Mononuclear cell (primary cell): ENCODE data around the gene BRD2. TPM values are rescaled to one million over a fixed set of nuclear protein-coding genes. Genes with fewer than 3 reads are reported as not detected.

ENCODE experiments used
- H3K27me3 ChIP-seq: 2 replicates; pipeline ENCODE4 v1.6.0; 2011; ENCODE audit warnings: low read length, control low read depth; ENCODE audit not compliant: insufficient read depth
- H3K4me1 ChIP-seq: 2 replicates; pipeline ENCODE4 v1.5.1; 2011; ENCODE audit warnings: mild to moderate bottlenecking, low read length, control low read depth; ENCODE audit not compliant: insufficient read depth
- H3K4me3 ChIP-seq: 2 replicates; pipeline ENCODE4 v1.5.1; 2011; ENCODE audit warnings: mild to moderate bottlenecking, low read length, moderate library complexity
- H3K9me3 ChIP-seq: 2 replicates; pipeline ENCODE4 v1.5.1; 2011; ENCODE audit warnings: low read depth, mild to moderate bottlenecking, control low read depth, low read length
- total RNA-seq: library from RNA; depleted of rRNA; stranded (reverse); fragments of >200 nt; gene quantifications from one replicate; pipeline ENCODE4 v1.2.3, GENCODE V29; 2012

BRD2 gene
- total RNA-seq, 1 donor = 193 TPM

GRCh38 chr6:32960563-32960962 is 7.8 kb upstream of the BRD2 start:
- peaks cover 27% of the 10 kb centered on the region for H3K4me1 ChIP-seq
- H3K27me3 ChIP-seq = no peaks in the 10 kb centered on the region
- no peaks in the 10 kb centered on the region for H3K9me3 ChIP-seq
- no peak overlapping the region for H3K4me3 ChIP-seq

DNA sequence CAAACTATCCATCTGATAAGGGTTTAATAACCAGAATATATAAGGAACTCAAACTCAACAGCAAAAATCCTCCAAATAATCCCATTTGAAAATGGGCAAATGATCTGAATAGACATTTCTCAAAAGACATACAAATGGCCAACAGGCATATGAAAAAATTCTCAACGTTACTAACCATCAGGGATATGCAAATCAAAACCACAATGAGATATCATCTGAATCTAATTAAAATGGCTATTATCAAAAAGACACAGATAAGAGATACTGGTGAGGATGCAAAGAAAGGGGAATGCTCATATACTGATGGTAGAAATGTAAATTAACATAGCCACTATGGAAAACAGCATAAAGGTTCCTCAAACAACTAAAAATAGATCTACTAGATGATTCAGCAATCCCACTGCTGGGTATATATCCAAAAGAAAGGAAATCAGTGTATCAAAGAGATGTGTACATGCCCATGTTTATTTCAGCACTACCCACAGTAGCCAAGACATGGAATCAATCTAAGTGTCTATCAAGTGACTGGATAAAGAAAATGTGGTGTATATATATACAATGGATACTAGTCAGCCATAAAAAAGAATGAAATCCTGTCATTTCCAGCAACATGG is 6.1 kb upstream of the BRD2 start:
- no peak overlapping the region for H3K4me3 ChIP-seq
- no peaks in the 10 kb centered on the region for H3K9me3 ChIP-seq
- H3K27me3 ChIP-seq = no peaks in the 10 kb centered on the region
- H3K4me1 ChIP-seq = peaks cover 38% of the 10 kb centered on the region

GRCh38 chr6:32963866-32964265 is 4.5 kb upstream of the BRD2 start:
- Histone ChIP-seq H3K27me3 (no peaks in the 10 kb centered on the region), H3K4me3 (no peak overlapping the region), H3K9me3 (no peaks in the 10 kb centered on the region), H3K4me1 (peaks cover 43% of the 10 kb centered on the region)

DNA sequence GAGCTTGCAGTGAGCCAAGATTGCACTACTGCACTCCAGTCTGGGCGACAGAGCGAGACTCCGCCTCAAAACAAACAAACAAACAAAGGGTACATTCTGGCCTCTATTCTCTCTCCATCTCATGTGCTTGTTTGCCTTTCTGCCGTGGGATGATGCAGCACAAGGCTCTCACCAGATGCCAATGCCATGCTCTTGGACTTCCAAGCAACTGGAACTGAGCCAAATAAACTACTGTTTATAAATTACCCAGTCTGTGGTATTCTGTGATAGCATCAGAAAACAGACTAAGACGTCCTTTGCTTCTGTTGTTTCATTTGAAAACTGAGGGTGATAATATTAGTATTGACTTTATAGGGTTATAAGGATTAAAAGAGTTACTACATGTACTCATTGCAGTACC is 3.6 kb upstream of the BRD2 start:
- Histone ChIP-seq H3K4me3 (no peak overlapping the region), H3K9me3 (no peaks in the 10 kb centered on the region), H3K4me1 (peaks cover 49% of the 10 kb centered on the region), H3K27me3 (no peaks in the 10 kb centered on the region)

DNA sequence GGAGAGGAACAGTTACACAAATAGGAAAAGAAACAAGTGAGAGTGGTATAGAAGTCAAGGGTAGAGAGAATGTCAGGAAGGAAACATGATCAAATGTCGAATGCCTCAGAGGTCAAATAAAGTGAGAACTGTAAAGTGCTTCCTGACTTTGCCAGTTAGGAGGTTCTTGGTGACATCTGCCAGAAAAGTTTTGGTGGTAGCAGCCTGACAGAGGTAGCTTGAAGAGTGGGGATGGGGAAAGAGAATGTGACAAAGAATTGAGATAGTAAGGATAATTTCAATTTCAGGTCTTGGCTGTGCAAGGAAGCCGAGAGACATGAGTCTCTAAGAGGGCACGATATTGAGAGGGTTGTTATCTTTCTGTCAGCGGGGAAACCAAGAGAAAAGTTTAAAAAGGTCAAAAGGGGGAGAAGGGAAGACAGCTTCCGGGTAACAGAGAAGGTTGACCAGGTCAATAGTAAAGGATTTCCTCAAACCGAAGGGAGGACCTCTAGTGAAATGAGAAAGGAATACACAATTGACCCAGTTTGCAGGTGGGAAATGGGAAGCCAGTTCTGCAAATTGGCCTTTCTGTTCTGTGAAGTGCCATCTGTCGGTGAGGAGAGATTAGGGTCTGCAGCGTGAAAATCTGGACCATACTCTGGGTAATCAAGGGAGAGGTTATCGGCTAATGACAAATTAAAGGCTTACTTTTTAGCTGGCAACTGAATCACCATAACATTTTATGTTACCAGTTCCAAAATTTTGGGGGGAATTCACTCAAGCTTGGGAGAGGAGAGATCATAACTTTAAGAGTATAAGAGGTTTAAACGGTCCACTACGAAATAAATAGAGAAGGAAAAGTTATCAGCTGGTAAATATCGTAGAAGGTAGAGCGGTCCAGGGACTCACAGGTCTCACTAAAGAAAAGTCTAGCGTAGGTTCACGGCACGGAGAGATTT is 973 bp upstream of the BRD2 start:
- Histone ChIP-seq H3K27me3 (no peaks in the 10 kb centered on the region), H3K9me3 (no peaks in the 10 kb centered on the region), H3K4me3 (peak overlapping the region; percentile 95), H3K4me1 (peaks cover 48% of the 10 kb centered on the region)

DNA sequence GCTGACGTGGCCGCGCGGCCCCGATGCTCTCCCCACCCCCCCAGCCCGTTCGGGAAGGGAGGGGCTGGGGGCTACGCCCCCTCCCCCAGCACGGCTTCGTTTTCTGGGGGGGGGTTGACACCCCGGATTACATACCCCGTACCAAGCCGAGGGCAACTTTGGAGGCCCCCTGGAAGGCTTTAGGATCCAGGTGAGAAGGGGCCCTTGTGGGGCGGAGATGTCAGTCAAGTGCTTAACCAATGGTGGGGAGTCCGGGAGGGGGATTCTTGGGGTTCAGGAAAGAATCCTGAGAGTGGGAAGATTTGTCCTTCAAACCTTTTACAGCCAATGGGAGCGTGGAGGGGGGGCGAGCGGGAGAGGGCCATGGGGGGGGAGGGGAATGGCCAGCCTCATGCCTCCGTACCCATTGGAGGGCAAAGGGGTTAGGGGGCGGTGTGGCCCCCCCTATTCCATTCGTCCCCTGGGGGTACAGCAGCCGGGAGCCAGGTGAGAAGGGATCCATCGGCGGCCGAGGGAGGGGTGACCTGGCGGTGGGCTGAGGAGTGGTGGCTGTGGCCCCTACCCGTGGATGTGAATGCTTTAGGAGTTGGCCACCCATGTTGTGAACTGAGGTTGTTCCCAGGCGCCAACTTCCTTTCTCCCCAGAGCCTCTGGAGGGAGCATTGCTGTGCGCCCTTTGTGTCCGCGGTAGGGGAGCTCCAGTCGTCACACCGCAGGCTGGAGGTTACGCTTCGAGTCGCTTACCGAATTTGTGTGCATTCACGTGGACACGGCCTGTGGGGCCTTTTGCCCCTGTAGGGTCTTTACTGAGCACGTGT is 682 bp downstream of the BRD2 start:
- peaks cover 42% of the 10 kb centered on the region for H3K4me1 ChIP-seq
- H3K4me3 ChIP-seq = peak overlapping the region; percentile 95
- H3K27me3 ChIP-seq = no peaks in the 10 kb centered on the region
- H3K9me3 ChIP-seq = no peaks in the 10 kb centered on the region

GRCh38 chr6:32969685-32970412 is 1.5 kb downstream of the BRD2 start:
- H3K9me3 ChIP-seq = no peaks in the 10 kb centered on the region
- no peaks in the 10 kb centered on the region for H3K27me3 ChIP-seq
- H3K4me3 ChIP-seq = peak overlapping the region; percentile 95
- peaks cover 42% of the 10 kb centered on the region for H3K4me1 ChIP-seq

DNA sequence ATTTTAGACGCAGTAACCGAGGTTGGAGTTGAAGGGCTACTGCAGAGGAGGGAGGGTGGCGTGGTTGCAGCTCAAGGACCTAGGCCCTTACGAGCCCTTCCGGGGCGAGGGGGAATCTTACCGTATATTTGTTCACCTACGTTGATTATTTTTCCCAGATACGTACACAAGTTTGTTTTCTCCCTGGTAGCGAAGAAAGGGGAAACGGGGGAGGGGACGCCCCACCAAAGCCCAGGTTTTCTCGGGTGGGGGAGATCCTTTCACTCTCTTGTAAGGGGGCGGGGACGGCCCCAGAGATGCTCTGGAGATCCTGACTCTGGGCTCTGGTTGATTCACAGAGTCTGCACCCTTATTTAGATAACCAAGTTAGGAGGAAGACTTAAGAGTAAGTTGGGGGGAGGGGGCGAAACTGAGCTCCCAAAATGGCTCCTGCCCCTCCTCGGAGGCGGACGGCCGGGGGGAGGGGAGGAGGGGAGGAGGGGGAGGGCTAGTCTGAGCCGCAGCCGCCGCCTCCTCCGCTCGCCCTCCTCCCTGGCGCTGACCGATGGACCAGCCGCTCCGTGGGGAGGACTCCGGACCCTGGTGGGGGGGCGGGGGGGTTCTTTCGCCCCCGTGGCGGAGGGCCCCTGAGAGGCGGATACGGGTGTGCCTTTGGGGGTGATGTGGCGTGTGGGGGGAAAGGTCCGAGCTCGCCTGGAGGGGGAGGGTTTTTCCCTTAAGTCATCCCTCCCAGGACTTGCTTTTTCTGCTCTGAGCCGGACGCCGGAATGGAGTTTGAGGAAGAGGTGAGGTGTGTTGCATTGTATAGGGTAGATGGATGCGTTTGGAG is 2.2 kb downstream of the BRD2 start:
- peak overlapping the region; percentile 95 for H3K4me3 ChIP-seq
- H3K27me3 ChIP-seq = no peaks in the 10 kb centered on the region
- no peaks in the 10 kb centered on the region for H3K9me3 ChIP-seq
- peaks cover 49% of the 10 kb centered on the region for H3K4me1 ChIP-seq

DNA sequence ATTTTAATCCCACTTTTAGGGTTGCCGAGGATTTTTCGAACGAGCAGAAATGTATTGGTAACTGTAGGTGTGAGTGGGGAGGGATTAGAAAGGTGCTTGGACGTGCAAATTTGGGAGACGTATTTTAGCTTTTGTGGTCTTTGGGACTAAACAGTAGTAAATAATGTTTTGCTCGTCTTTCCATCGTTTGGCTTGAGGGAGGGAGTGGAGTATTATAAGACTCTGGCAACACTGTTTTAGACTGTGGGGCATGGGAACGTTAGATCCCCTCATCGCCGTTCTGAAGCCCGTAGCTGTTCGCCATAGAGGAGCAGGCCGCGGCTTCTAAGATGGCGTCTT is 2.8 kb downstream of the BRD2 start:
- Histone ChIP-seq H3K4me1 (peaks cover 50% of the 10 kb centered on the region), H3K4me3 (peak overlapping the region; percentile 95), H3K9me3 (no peaks in the 10 kb centered on the region), H3K27me3 (no peaks in the 10 kb centered on the region)

- Histone ChIP-seq H3K4me3 (peak overlapping the region; percentile 99), H3K27me3 (no peaks in the 10 kb centered on the region), H3K9me3 (no peaks in the 10 kb centered on the region), H3K4me1 (peaks cover 50% of the 10 kb centered on the region)
These were observed 3.4 kb downstream of the BRD2 start for GRCh38 chr6:32971581-32972352.

- peaks cover 50% of the 10 kb centered on the region for H3K4me1 ChIP-seq
- H3K9me3 ChIP-seq = no peaks in the 10 kb centered on the region
- H3K27me3 ChIP-seq = no peaks in the 10 kb centered on the region
- H3K4me3 ChIP-seq = peak overlapping the region; percentile 99
These were observed 4.2 kb downstream of the BRD2 start for GRCh38 chr6:32972353-32973143.

DNA sequence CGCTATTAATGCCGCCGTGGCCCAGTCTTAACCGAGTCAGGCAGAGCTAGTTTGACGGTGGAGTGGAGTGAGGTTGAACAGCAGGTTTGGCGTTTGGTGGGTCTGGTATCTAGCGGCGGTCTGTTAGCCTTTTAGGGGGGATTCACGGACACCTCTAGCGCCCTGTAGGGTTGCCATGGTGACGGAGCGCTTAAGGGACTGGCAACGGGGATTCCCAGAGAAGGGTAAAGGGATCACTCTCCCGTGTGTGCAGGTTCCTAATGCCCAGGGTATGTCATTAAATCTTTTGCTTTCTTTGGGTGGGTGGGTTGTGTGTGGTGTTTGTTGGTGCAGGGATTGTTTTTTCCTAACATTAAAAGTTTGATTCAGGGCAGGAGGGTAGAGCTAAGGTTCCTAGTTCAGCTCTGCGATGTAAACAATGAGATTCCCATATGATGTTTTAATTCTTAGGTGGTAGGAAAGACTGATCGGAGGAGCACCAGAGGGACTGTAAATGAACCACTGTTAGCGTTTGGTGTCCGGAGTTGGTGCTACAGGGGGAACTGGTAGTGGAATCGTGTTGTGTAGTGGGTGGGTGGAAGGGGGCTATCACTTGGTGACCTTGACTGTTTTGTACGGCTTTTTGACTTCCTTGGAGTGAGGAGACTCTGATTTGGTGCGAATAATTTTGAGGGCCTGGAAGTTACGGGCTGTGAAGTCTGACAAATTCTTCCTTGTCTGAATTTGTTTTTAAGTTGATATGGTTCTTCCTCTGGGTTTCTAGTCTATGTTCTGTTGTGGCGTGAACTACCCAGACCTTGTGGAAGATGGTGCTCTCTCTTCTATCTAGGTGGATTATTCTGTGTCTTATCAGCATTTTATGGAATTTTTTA is 5.0 kb downstream of the BRD2 start:
- no peaks in the 10 kb centered on the region for H3K9me3 ChIP-seq
- H3K4me1 ChIP-seq = peaks cover 56% of the 10 kb centered on the region
- no peaks in the 10 kb centered on the region for H3K27me3 ChIP-seq
- H3K4me3 ChIP-seq = peak overlapping the region; percentile 99
